ENCODE data around the gene SLC27A1.
"Not testable (repeated sequence)": the region's sequence is repeated elsewhere in the genome, so short reads cannot be mapped to it uniquely, and the experiment has no call there.

Gene SLC27A1

GRCh38 chr19:17511724-17512573 is 41.6 kb downstream of the SLC27A1 start:
- Histone ChIP-seq H3K9me3 (ENCODE audit: control insufficient read depth in 1 of 2, low read length in 2 of 2) (no peaks in the 10 kb centered on the region), H3K4me1 (ENCODE audit: control insufficient read depth in 1 of 2, insufficient read depth in 2 of 2, low read length in 2 of 2) (peaks cover 8 to 20% of the 10 kb centered on the region in 2 donors), H3K27me3 (ENCODE audit: control insufficient read depth in 1 of 2, insufficient read depth in 2 of 2, low read length in 2 of 2) (no peaks in the 10 kb centered on the region), H3K27ac (ENCODE audit: low read depth, low read length) (peak overlapping the region; percentile 99), H3K9ac (ENCODE audit: low read depth in 1 of 2, low read length in 2 of 2) (peak overlapping the region; percentile 72 to 97), H3K36me3 (ENCODE audit: control insufficient read depth in 1 of 2, insufficient read depth in 2 of 2, low read length in 2 of 2) (peaks cover 0 to 7% of the 10 kb centered on the region in 2 donors), H3K4me3 (ENCODE audit: low read depth in 1 of 2, low read length in 2 of 2) (peak overlapping the region; percentile 80 to 91)

- H3K9ac ChIP-seq (ENCODE audit: low read depth in 1 of 2, low read length in 2 of 2): peak overlapping the region; percentile 72 to 97
- H3K27ac ChIP-seq (ENCODE audit: low read depth, low read length): no peak overlapping the region
- peaks cover 5 to 12% of the 10 kb centered on the region in 2 donors for H3K36me3 ChIP-seq (ENCODE audit: control insufficient read depth in 1 of 2, insufficient read depth in 2 of 2, low read length in 2 of 2)
- peaks cover 8 to 20% of the 10 kb centered on the region in 2 donors for H3K4me1 ChIP-seq (ENCODE audit: control insufficient read depth in 1 of 2, insufficient read depth in 2 of 2, low read length in 2 of 2)
- H3K9me3 ChIP-seq (ENCODE audit: control insufficient read depth in 1 of 2, low read length in 2 of 2): peaks cover 4 to 5% of the 10 kb centered on the region in 2 donors
- H3K4me3 ChIP-seq (ENCODE audit: low read depth in 1 of 2, low read length in 2 of 2): peak overlapping the region; percentile 80 to 91
- H3K27me3 ChIP-seq (ENCODE audit: control insufficient read depth in 1 of 2, insufficient read depth in 2 of 2, low read length in 2 of 2): no peaks in the 10 kb centered on the region
Measured at GRCh38 chr19:17512574-17512939, 42.2 kb downstream of the SLC27A1 start.

GRCh38 chr19:17515408-17516149 is 45.3 kb downstream of the SLC27A1 start:
- H3K9ac ChIP-seq (ENCODE audit: low read depth in 1 of 2, low read length in 2 of 2): no peak overlapping the region
- H3K27me3 ChIP-seq (ENCODE audit: control insufficient read depth in 1 of 2, insufficient read depth in 2 of 2, low read length in 2 of 2): no peaks in the 10 kb centered on the region
- no peak overlapping the region for H3K27ac ChIP-seq (ENCODE audit: low read depth, low read length)
- no peak overlapping the region for H3K4me3 ChIP-seq (ENCODE audit: low read depth in 1 of 2, low read length in 2 of 2)
- peaks cover 4 to 11% of the 10 kb centered on the region in 2 donors for H3K4me1 ChIP-seq (ENCODE audit: control insufficient read depth in 1 of 2, insufficient read depth in 2 of 2, low read length in 2 of 2)
- H3K9me3 ChIP-seq (ENCODE audit: control insufficient read depth in 1 of 2, low read length in 2 of 2): peaks cover 9 to 10% of the 10 kb centered on the region in 2 donors
- H3K36me3 ChIP-seq (ENCODE audit: control insufficient read depth in 1 of 2, insufficient read depth in 2 of 2, low read length in 2 of 2): peaks cover 13 to 18% of the 10 kb centered on the region in 2 donors

GRCh38 chr19:17517898-17518297 is 47.6 kb downstream of the SLC27A1 start:
- Histone ChIP-seq H3K9me3 (ENCODE audit: control insufficient read depth in 1 of 2, low read length in 2 of 2) (peaks cover 9 to 10% of the 10 kb centered on the region in 2 donors), H3K27ac (ENCODE audit: low read depth, low read length) (no peak overlapping the region), H3K4me1 (ENCODE audit: control insufficient read depth in 1 of 2, insufficient read depth in 2 of 2, low read length in 2 of 2) (peaks cover under 1% of the 10 kb centered on the region in 2 donors), H3K9ac (ENCODE audit: low read depth in 1 of 2, low read length in 2 of 2) (no peak overlapping the region), H3K27me3 (ENCODE audit: control insufficient read depth in 1 of 2, insufficient read depth in 2 of 2, low read length in 2 of 2) (no peaks in the 10 kb centered on the region), H3K4me3 (ENCODE audit: low read depth in 1 of 2, low read length in 2 of 2) (no peak overlapping the region), H3K36me3 (ENCODE audit: control insufficient read depth in 1 of 2, insufficient read depth in 2 of 2, low read length in 2 of 2) (peaks cover 13 to 18% of the 10 kb centered on the region in 2 donors)

- not testable (repeated sequence) for H3K27me3 ChIP-seq (ENCODE audit: control insufficient read depth in 1 of 2, insufficient read depth in 2 of 2, low read length in 2 of 2); H3K4me1 ChIP-seq (ENCODE audit: control insufficient read depth in 1 of 2, insufficient read depth in 2 of 2, low read length in 2 of 2); H3K4me3 ChIP-seq (ENCODE audit: low read depth in 1 of 2, low read length in 2 of 2); H3K27ac ChIP-seq (ENCODE audit: low read depth, low read length); H3K9ac ChIP-seq (ENCODE audit: low read depth in 1 of 2, low read length in 2 of 2)
- Histone ChIP-seq H3K9me3 (ENCODE audit: control insufficient read depth in 1 of 2, low read length in 2 of 2) (peaks cover 9 to 10% of the 10 kb centered on the region in 2 donors), H3K36me3 (ENCODE audit: control insufficient read depth in 1 of 2, insufficient read depth in 2 of 2, low read length in 2 of 2) (peaks cover 13 to 18% of the 10 kb centered on the region in 2 donors)
Measured at GRCh38 chr19:17518654-17519053, 48.3 kb downstream of the SLC27A1 start.

- no peak overlapping the region for H3K4me3 ChIP-seq (ENCODE audit: low read depth in 1 of 2, low read length in 2 of 2)
- peaks cover 0 to 8% of the 10 kb centered on the region in 2 donors for H3K4me1 ChIP-seq (ENCODE audit: control insufficient read depth in 1 of 2, insufficient read depth in 2 of 2, low read length in 2 of 2)
- no peaks in the 10 kb centered on the region for H3K27me3 ChIP-seq (ENCODE audit: control insufficient read depth in 1 of 2, insufficient read depth in 2 of 2, low read length in 2 of 2)
- no peak overlapping the region for H3K9ac ChIP-seq (ENCODE audit: low read depth in 1 of 2, low read length in 2 of 2)
- peaks cover 13 to 18% of the 10 kb centered on the region in 2 donors for H3K36me3 ChIP-seq (ENCODE audit: control insufficient read depth in 1 of 2, insufficient read depth in 2 of 2, low read length in 2 of 2)
- no peak overlapping the region for H3K27ac ChIP-seq (ENCODE audit: low read depth, low read length)
- H3K9me3 ChIP-seq (ENCODE audit: control insufficient read depth in 1 of 2, low read length in 2 of 2): peaks cover 9 to 10% of the 10 kb centered on the region in 2 donors
Measured at GRCh38 chr19:17519967-17520366, 49.6 kb downstream of the SLC27A1 start.

GRCh38 chr19:17520865-17521264 is 50.5 kb downstream of the SLC27A1 start:
- Histone ChIP-seq H3K4me3 (ENCODE audit: low read depth in 1 of 2, low read length in 2 of 2) (no peak overlapping the region), H3K9ac (ENCODE audit: low read depth in 1 of 2, low read length in 2 of 2) (no peak overlapping the region), H3K4me1 (ENCODE audit: control insufficient read depth in 1 of 2, insufficient read depth in 2 of 2, low read length in 2 of 2) (peaks cover 0 to 8% of the 10 kb centered on the region in 2 donors), H3K9me3 (ENCODE audit: control insufficient read depth in 1 of 2, low read length in 2 of 2) (peaks cover 9 to 10% of the 10 kb centered on the region in 2 donors), H3K27ac (ENCODE audit: low read depth, low read length) (no peak overlapping the region), H3K27me3 (ENCODE audit: control insufficient read depth in 1 of 2, insufficient read depth in 2 of 2, low read length in 2 of 2) (no peaks in the 10 kb centered on the region), H3K36me3 (ENCODE audit: control insufficient read depth in 1 of 2, insufficient read depth in 2 of 2, low read length in 2 of 2) (peaks cover 13 to 17% of the 10 kb centered on the region in 2 donors)

- Histone ChIP-seq H3K9me3 (ENCODE audit: control insufficient read depth in 1 of 2, low read length in 2 of 2) (no peaks in the 10 kb centered on the region), H3K27me3 (ENCODE audit: control insufficient read depth in 1 of 2, insufficient read depth in 2 of 2, low read length in 2 of 2) (peaks cover under 1% of the 10 kb centered on the region in 2 donors), H3K9ac (ENCODE audit: low read depth in 1 of 2, low read length in 2 of 2) (no peak overlapping the region), H3K36me3 (ENCODE audit: control insufficient read depth in 1 of 2, insufficient read depth in 2 of 2, low read length in 2 of 2) (peaks cover 0 to 3% of the 10 kb centered on the region in 2 donors), H3K4me3 (ENCODE audit: low read depth in 1 of 2, low read length in 2 of 2) (peak overlapping the region in 1 of 2 donors; percentile 9), H3K4me1 (ENCODE audit: control insufficient read depth in 1 of 2, insufficient read depth in 2 of 2, low read length in 2 of 2) (peaks cover 0 to 8% of the 10 kb centered on the region in 2 donors), H3K27ac (ENCODE audit: low read depth, low read length) (no peak overlapping the region)
Measured at GRCh38 chr19:17522988-17523872, 52.9 kb downstream of the SLC27A1 start.

GRCh38 chr19:17524651-17525050 is 54.3 kb downstream of the SLC27A1 start:
- Histone ChIP-seq H3K4me1 (ENCODE audit: control insufficient read depth in 1 of 2, insufficient read depth in 2 of 2, low read length in 2 of 2) (peaks cover 0 to 8% of the 10 kb centered on the region in 2 donors), H3K27ac (ENCODE audit: low read depth, low read length) (no peak overlapping the region), H3K4me3 (ENCODE audit: low read depth in 1 of 2, low read length in 2 of 2) (no peak overlapping the region), H3K9ac (ENCODE audit: low read depth in 1 of 2, low read length in 2 of 2) (no peak overlapping the region), H3K36me3 (ENCODE audit: control insufficient read depth in 1 of 2, insufficient read depth in 2 of 2, low read length in 2 of 2) (peaks cover 0 to 3% of the 10 kb centered on the region in 2 donors), H3K9me3 (ENCODE audit: control insufficient read depth in 1 of 2, low read length in 2 of 2) (peaks cover 3 to 6% of the 10 kb centered on the region in 2 donors), H3K27me3 (ENCODE audit: control insufficient read depth in 1 of 2, insufficient read depth in 2 of 2, low read length in 2 of 2) (peaks cover 4 to 8% of the 10 kb centered on the region in 2 donors)
